Mononuclear cell (primary cell): ENCODE data around the gene FAM81B. TPM values are rescaled to one million over a fixed set of nuclear protein-coding genes. Genes with fewer than 3 reads are reported as not detected.
"Not testable (repeated sequence)": the region's sequence is repeated elsewhere in the genome, so short reads cannot be mapped to it uniquely, and the experiment has no call there.

Experiments used
- H3K27me3 ChIP-seq: 2 replicates; pipeline ENCODE4 v1.6.0; 2011; ENCODE audit warnings: low read length, control low read depth; ENCODE audit not compliant: insufficient read depth
- H3K4me1 ChIP-seq: 2 replicates; pipeline ENCODE4 v1.5.1; 2011; ENCODE audit warnings: mild to moderate bottlenecking, low read length, control low read depth; ENCODE audit not compliant: insufficient read depth
- H3K4me3 ChIP-seq: 2 replicates; pipeline ENCODE4 v1.5.1; 2011; ENCODE audit warnings: mild to moderate bottlenecking, low read length, moderate library complexity
- H3K9me3 ChIP-seq: 2 replicates; pipeline ENCODE4 v1.5.1; 2011; ENCODE audit warnings: low read depth, mild to moderate bottlenecking, control low read depth, low read length
- total RNA-seq: library from RNA; depleted of rRNA; stranded (reverse); fragments of >200 nt; gene quantifications from one replicate; pipeline ENCODE4 v1.2.3, GENCODE V29; 2012

FAM81B gene, protein sequence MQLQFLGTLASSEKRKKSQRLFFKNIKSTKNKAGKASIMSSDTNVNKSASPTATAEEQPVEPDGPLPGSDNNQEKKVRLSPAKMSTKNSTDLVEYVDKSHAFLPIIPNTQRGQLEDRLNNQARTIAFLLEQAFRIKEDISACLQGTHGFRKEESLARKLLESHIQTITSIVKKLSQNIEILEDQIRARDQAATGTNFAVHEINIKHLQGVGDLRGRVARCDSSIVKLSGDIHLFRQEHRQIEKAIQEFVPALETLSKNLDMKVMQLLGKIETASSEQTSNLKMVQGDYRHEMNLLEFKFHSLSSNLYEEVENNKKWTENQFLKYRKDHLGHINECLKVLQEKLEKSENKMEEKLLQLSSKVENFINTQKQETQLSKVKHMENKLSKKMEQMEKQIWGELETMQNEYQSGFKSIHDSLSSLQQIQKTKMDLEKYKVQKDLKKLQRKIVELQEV
- 1.8 TPM for total RNA-seq

DNA sequence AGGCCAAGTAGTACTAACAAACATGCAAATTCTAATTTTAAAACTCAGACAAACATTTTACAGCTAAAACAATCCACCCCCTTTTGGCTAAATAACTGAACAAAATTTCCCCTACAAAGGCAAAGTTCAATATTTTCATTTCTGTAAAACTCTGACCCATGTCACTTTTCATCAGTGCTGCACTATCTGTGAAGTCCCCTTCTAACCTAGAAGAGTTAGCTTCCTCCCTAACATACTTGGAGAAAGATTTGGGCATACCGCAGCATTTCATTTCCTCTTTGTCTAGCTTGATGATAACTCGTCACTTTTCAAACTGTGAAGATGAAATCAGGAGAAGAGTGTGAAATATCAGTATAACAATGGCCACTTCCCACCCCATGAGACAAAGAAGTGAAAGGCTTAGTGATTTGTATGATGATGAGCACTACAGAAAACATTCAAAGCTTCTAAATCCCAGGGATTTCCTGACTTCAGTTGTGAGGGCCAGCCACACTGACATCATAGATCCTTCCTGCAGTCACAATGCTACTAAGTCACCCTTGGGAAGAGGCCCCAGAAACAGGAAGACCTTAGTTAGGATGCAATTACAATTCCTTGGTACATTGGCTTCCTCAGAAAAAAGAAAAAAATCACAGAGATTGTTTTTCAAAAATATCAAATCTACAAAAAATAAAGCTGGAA lies at the start of gene FAM81B:
FAM81B (plus strand) TSS at position 555 of the 681 bp plus-strand sequence; CDS start at position 579, 24 bp downstream.
- Histone ChIP-seq H3K4me3 (no peak within 1 kb of the TSS), H3K27me3 (no peaks in the 10 kb centered on the region), H3K4me1 (no peaks in the 10 kb centered on the region), H3K9me3 (no peaks in the 10 kb centered on the region)

DNA sequence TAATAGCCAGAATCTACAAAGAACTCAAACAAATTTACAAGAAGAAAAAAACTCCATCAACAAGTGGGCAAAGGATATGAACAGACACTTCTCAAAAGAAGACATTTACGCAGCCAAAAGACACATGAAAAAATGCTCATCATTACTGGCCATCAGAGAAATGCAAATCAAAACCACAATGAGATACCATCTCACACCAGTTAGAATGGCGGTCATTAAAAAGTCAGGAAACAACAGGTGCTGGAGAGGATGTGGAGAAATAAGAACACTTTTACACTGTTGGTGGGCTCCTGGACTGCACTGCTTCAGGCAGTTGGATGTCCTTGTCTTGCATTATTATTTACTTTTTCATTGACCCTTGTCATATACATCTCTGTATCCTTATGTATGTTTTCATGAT lies 49.7 kb upstream of the FAM81B start:
- not testable (repeated sequence) for H3K9me3 ChIP-seq, H3K4me3 ChIP-seq, H3K4me1 ChIP-seq, H3K27me3 ChIP-seq

DNA sequence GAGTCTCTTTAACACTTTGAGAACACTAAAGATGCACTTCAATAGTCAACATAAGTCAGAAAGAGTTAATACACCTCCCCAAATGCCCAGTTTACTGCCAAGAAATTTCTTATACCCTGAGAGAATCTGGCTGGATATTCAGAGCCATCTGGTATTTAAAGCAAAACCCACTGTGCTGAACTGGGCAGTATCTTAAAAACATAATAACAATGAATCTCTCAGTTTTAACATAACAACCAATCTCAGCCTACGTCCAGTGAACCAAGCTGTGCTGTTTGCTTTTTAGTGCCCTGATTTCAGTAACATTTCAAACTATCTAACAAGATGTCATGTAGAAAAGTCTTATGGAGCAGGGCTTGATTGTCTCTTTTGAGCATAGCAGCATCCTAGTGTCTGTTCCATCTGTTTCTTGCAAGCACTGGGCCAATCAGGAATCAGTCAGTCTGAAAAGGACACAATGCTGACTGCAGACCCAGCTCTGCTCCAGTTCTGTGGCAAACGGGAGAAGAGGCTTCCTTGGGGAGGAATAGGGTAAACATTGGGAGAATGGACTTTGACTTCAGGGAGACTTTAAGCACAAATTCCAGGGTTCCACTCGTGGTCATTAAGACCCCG lies 43.6 kb upstream of the FAM81B start:
- H3K4me1 ChIP-seq = no peaks in the 10 kb centered on the region
- H3K9me3 ChIP-seq = no peaks in the 10 kb centered on the region
- H3K4me3 ChIP-seq = no peak overlapping the region
- H3K27me3 ChIP-seq = no peaks in the 10 kb centered on the region

DNA sequence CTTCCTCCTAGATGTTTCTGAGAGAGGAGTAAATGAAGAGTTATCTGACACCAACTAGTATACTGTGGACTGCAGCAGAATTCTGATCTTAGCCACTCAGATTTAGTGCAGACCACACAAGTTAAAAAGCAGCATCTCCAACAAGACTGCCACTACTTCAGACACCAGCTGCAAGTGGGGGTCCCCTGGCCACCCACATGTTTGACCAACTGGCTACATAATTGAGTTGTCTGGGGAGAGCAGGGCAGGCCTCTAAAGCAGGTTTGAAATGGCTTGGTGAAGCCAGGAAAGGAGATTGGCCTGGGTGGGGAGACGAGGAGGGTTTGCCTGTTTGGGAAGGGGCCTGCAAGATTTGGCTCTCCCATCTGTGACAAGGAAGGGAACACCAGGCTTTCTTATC lies 40.5 kb upstream of the FAM81B start:
- Histone ChIP-seq H3K27me3 (no peaks in the 10 kb centered on the region), H3K4me1 (no peaks in the 10 kb centered on the region), H3K4me3 (no peak overlapping the region), H3K9me3 (no peaks in the 10 kb centered on the region)

DNA sequence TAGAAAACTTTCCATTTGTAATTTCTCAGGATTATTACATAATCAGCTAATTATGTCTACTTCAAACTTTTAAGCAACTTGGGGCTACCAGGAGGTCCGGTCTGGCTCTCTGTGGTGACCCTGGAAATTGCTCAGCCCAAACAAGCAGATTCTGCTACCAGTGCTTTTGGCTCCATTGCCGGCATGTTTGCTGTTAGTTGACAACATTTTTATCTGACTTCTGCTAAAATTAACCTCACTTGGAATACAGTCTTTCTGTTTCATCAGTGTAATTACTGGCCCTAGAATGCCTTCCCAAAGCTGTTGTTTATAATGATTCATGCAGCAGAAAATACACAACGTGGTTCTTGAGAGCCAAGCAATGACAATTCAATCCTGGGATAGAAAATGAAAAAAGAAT lies 38.5 kb upstream of the FAM81B start:
- Histone ChIP-seq H3K4me1 (no peaks in the 10 kb centered on the region), H3K9me3 (no peaks in the 10 kb centered on the region), H3K27me3 (no peaks in the 10 kb centered on the region), H3K4me3 (no peak overlapping the region)

DNA sequence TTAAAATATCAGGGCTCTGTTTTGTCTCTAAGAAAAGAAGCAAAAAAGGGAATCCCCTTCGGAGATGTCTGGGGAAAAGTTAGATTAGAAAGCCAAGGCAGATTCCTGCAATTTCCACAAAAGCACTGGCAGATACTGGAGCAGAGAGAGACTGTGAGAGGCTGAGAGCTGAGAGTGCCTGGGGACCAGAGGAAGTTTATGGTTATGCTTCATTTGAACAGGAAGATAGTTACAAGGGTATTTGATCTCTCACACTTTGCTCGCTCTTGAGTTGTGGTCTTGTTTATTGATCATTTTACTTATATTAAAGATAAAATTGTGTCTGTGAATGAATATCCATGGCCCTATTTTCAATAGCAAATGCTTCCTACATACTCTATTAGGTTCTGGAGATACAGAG lies 32.8 kb upstream of the FAM81B start:
- H3K4me1 ChIP-seq = no peaks in the 10 kb centered on the region
- H3K27me3 ChIP-seq = no peaks in the 10 kb centered on the region
- H3K4me3 ChIP-seq = no peak overlapping the region
- no peaks in the 10 kb centered on the region for H3K9me3 ChIP-seq

DNA sequence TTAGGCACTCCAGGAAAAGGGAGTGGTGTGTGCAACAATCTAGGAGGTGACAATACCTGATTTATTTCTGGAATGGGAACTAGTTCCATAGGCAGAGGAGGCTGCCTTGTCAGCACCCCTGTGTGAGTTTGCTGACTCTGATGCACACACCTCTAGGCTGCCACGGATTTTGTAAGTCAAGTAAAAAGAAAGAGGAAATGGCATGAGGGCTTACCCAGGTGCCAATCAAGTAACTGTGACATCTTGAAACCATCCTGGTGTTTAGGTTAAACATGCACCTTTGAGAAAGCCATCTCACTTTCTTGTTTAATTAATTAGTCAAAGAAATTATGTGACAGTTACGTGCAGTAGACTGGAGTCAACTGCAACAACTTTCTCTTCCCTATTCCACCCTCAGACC lies 32.3 kb upstream of the FAM81B start:
- no peaks in the 10 kb centered on the region for H3K27me3 ChIP-seq
- H3K9me3 ChIP-seq = no peaks in the 10 kb centered on the region
- no peaks in the 10 kb centered on the region for H3K4me1 ChIP-seq
- no peak overlapping the region for H3K4me3 ChIP-seq

DNA sequence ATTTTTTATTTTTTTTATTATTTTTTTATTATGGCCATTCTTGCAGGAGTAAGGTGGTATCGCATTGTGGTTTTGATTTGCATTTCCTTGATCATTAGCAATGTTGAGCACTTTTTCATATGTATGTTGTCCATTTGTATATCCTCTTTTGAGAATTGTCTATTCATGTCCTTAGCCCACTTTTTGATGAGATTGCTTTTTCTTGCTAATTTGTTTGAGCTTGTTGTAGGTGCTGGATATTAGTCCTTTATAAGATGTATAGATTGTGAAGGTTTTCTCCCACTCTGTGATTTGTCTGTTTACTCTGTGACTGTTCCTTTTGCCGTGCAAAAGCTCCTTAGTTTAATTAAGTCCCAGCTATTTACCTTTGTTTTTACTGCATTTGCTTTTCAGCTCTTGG lies 30.5 kb upstream of the FAM81B start:
- H3K4me1 ChIP-seq, H3K4me3 ChIP-seq: not testable (repeated sequence)

DNA sequence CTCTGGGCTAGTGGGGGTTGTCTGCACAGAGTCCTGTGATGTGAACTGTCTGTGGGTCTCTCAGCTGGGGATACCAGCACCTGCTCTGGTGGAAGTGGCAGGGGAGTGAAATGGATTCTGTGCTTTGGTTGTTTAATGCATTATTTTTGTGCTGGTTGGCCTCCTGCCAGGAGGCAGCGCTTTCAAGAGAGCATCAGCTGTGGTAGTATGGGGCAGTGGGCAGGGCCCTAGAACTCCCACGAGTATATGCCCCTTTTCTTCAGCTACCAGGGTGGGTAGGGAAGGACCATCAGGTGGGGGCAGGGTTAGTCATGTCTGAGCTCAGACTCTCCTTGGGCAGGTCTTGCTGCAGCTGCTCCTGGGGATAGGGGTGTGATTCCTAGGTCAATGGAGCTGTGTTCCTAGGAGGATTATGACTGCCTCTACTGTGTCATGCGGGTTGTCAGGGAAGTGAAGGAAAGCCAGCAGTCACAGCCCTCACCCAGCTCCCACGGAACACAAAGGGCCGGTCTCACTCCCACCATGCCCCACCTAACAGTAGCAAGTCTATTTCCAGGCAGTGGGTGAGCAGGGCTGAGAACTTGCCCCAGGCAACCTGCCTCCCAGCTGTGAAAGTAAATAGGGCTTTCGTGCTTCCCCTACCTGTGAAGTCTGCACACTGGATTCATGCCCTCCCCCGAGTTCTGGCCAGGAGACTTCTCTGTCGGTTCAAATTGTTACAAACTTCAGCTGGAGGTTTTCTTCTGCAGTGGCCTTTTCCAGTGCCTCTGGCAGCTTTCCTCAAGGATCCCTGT lies 25.7 kb upstream of the FAM81B start:
- H3K9me3 ChIP-seq = no peaks in the 10 kb centered on the region
- no peak overlapping the region for H3K4me3 ChIP-seq
- H3K27me3 ChIP-seq = no peaks in the 10 kb centered on the region

More for the DNA sequence above, 30.5 kb upstream of the FAM81B start:
- H3K9me3 ChIP-seq, H3K27me3 ChIP-seq: not testable (repeated sequence)

DNA sequence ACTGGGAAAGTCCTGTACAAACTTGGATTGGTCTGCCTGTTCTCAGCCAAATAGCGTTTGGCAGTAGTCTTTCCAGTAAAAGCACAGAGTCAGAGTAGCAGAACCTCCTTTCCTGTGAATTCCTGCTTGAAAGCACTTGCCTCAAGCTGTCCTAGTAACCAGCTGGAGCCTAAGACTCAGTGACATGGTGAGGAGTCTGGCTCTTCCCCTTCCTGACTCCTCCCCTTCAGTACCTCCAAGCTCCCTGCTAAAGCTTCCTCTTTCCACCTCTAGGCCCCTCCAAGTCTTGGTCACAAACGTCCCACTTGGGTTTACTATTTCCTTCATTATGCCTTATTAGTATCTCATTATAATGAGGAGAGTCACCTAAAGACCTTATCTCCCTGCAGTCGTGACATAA lies 21.4 kb upstream of the FAM81B start:
- Histone ChIP-seq H3K27me3 (no peaks in the 10 kb centered on the region), H3K4me1 (no peaks in the 10 kb centered on the region), H3K9me3 (no peaks in the 10 kb centered on the region), H3K4me3 (no peak overlapping the region)

More for the DNA sequence above, 25.7 kb upstream of the FAM81B start:
- no peaks in the 10 kb centered on the region for H3K4me1 ChIP-seq

DNA sequence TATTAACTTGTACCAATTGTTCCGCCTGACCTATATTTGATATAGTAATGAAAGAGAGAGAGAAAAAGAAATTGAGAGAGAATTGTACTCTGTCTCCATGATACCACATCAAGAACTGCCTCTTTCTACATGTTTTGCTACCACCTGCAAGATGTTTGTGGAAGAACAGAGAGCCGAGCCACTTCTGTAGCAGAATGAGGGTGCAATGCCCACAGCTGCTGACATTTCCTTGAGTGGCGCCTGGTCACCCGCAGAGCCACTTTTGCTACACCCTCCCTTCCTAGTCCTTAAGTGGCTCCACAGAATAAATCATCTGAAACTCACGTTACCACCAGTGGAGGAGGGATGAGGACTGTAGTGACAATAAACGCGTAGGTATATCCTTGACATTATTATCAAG lies 17.1 kb upstream of the FAM81B start:
- H3K4me3 ChIP-seq = no peak overlapping the region
- no peaks in the 10 kb centered on the region for H3K4me1 ChIP-seq
- H3K27me3 ChIP-seq = no peaks in the 10 kb centered on the region
- no peaks in the 10 kb centered on the region for H3K9me3 ChIP-seq

DNA sequence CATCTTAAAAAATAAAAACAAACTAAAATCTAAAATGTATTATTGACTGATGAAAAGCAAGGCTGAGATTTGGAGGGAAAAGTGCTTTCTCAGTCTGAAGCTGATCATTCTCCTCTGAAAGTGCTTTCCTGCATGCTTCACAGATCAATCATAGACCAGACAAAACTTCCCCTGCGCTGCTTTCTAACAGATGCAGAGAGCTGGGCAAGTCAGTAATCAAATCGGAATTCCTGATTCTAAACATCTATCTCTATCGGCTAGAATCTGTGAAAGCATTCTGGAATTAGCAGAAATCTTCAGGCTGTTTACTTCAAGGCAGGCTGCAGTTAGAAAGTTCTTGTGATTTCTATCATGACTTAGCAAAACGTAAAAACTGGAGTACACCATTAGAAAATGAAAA lies 15.6 kb upstream of the FAM81B start:
- no peak overlapping the region for H3K4me3 ChIP-seq
- no peaks in the 10 kb centered on the region for H3K9me3 ChIP-seq
- H3K4me1 ChIP-seq = no peaks in the 10 kb centered on the region
- no peaks in the 10 kb centered on the region for H3K27me3 ChIP-seq

DNA sequence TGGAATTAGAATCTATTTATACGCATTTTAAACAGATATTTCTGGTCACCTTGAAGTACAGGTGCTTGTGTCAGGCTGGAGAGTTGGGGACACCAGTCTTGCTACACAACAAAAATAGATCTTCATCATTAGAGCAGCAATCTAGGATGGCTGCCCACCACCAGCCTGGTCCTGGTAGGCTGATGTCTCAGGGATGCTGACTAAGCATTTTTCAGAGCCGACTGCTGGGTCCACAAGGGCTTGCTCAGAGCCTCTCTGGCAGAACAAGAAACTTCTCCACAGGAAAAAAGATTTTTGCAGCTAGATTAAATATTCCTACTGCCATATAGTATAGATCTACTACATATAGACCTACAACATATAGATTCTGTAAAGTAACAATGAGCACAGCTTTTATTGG lies 12.0 kb upstream of the FAM81B start:
- Histone ChIP-seq H3K9me3 (no peaks in the 10 kb centered on the region), H3K27me3 (no peaks in the 10 kb centered on the region), H3K4me3 (no peak overlapping the region), H3K4me1 (no peaks in the 10 kb centered on the region)

DNA sequence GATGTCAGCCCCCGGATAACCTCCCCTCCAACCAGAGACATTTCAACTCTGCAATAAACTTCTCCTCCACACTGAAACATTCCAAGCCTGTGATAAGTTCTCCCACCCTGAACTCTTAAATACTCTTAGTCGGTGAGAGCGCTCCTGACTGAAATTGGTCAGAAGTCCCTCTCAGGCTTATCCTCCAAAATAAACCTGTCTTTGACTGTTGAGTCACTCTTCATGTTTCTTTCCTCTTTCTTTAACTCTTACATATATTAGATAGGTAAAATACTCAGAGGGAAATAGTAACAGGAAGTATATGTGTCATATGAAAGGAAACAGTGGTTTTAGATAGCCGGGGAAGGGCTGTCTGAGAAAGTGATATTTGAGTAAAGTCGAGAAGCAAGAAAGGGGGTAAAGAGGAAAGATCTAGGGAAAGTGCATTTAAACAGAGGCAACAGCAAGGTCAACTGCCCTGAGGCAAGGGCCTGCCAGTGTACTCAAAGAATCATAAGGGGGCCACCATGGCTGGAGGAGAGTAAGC lies 11.0 kb upstream of the FAM81B start:
- Histone ChIP-seq H3K27me3 (no peaks in the 10 kb centered on the region), H3K9me3 (no peaks in the 10 kb centered on the region), H3K4me3 (no peak overlapping the region), H3K4me1 (no peaks in the 10 kb centered on the region)

DNA sequence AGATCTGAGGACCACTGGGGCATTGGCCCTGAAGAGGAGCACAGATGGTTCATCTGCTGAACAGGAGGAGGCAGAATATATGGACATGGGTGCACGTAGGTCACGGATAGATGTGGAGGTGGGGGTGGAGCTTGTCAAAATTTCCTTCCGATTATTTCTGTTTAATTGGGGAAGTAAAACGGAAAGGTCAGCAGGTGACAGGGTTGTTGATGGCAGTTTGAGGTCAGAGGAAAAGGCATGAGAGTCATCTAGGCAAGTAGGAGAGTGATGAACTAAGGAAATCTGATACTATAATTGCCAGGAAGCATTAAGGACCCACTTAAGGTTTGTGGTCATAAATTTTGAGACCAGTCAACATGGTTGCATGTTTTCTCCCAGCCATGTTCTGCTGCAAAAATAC lies 8.4 kb upstream of the FAM81B start:
- no peaks in the 10 kb centered on the region for H3K9me3 ChIP-seq
- H3K4me3 ChIP-seq = no peak overlapping the region
- H3K27me3 ChIP-seq = no peaks in the 10 kb centered on the region
- no peaks in the 10 kb centered on the region for H3K4me1 ChIP-seq
